Cerebellar nuclear complex (tissue), 1 donor: Measurements from ENCODE around the gene MYO9B.
"Not testable (repeated sequence)": the region's sequence is repeated elsewhere in the genome, so short reads cannot be mapped to it uniquely, and the experiment has no call there.

Experiments used
- DNase-seq, 2 experiments: peaks; one replicate each; lab custom pipeline; 2025; lab: John Stamatoyannopoulos, UW

Gene MYO9B

GRCh38 chr19:17091758-17092333 lies 16.3 kb downstream of the MYO9B start:
- no peak for DNase-seq

GRCh38 chr19:17092696-17093095 lies 17.1 kb downstream of the MYO9B start:
- no peak for DNase-seq

- DNase-seq = not testable (repeated sequence)
These were observed 19.1 kb downstream of the MYO9B start for GRCh38 chr19:17094694-17095093.

- no peak for DNase-seq
These were observed 19.8 kb downstream of the MYO9B start for GRCh38 chr19:17095141-17095919.

- no peak for DNase-seq
These were observed 22.1 kb downstream of the MYO9B start for GRCh38 chr19:17097593-17098126.

GRCh38 chr19:17098326-17098725 lies 22.7 kb downstream of the MYO9B start:
- no peak for DNase-seq

GRCh38 chr19:17101686-17102628 lies 26.4 kb downstream of the MYO9B start:
- no peak for DNase-seq

- DNase-seq = no peak
These were observed 27.6 kb downstream of the MYO9B start for GRCh38 chr19:17103177-17103576.

- DNase-seq = no peak
These were observed 29.1 kb downstream of the MYO9B start for GRCh38 chr19:17104679-17105078.

- no peak for DNase-seq
These were observed 30.0 kb downstream of the MYO9B start for GRCh38 chr19:17105556-17105955.

- not testable (repeated sequence) for DNase-seq
These were observed 31.4 kb downstream of the MYO9B start for GRCh38 chr19:17106964-17107363.

- DNase-seq = no peak
These were observed 32.2 kb downstream of the MYO9B start for GRCh38 chr19:17107546-17108452.

GRCh38 chr19:17108453-17108784 lies 32.8 kb downstream of the MYO9B start:
- no peak for DNase-seq

GRCh38 chr19:17109300-17109699 lies 33.7 kb downstream of the MYO9B start:
- DNase-seq = no peak

- DNase-seq = no peak
These were observed 34.5 kb downstream of the MYO9B start for GRCh38 chr19:17109962-17110598.

GRCh38 chr19:17110599-17110966 lies 35.0 kb downstream of the MYO9B start:
- DNase-seq = no peak

GRCh38 chr19:17111766-17112165 lies 36.2 kb downstream of the MYO9B start:
- no peak for DNase-seq

GRCh38 chr19:17112271-17112670 lies 36.7 kb downstream of the MYO9B start:
- DNase-seq = no peak

- DNase-seq = no peak
These were observed 37.1 kb downstream of the MYO9B start for GRCh38 chr19:17112700-17113099.

- no peak for DNase-seq
These were observed 37.7 kb downstream of the MYO9B start for GRCh38 chr19:17113127-17113785.
